HG03439 (cell line): ENCODE results near the gene METTL15.
"Not testable (repeated sequence)": the region's sequence is repeated elsewhere in the genome, so short reads cannot be mapped to it uniquely, and the experiment has no call there.

Experiments used
- ATAC-seq: cut with Tn5 transposase; IDR thresholded peaks from one replicate; pipeline ENCODE4 v1.9.1; 2021; ENCODE audit warnings: mild to moderate bottlenecking, moderate library complexity; ENCODE audit not compliant: unreplicated experiment

Gene METTL15, protein sequence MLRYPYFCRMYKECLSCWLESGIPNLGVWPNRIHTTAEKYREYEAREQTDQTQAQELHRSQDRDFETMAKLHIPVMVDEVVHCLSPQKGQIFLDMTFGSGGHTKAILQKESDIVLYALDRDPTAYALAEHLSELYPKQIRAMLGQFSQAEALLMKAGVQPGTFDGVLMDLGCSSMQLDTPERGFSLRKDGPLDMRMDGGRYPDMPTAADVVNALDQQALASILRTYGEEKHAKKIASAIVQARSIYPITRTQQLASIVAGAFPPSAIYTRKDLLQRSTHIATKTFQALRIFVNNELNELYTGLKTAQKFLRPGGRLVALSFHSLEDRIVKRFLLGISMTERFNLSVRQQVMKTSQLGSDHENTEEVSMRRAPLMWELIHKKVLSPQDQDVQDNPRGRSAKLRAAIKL

DNA sequence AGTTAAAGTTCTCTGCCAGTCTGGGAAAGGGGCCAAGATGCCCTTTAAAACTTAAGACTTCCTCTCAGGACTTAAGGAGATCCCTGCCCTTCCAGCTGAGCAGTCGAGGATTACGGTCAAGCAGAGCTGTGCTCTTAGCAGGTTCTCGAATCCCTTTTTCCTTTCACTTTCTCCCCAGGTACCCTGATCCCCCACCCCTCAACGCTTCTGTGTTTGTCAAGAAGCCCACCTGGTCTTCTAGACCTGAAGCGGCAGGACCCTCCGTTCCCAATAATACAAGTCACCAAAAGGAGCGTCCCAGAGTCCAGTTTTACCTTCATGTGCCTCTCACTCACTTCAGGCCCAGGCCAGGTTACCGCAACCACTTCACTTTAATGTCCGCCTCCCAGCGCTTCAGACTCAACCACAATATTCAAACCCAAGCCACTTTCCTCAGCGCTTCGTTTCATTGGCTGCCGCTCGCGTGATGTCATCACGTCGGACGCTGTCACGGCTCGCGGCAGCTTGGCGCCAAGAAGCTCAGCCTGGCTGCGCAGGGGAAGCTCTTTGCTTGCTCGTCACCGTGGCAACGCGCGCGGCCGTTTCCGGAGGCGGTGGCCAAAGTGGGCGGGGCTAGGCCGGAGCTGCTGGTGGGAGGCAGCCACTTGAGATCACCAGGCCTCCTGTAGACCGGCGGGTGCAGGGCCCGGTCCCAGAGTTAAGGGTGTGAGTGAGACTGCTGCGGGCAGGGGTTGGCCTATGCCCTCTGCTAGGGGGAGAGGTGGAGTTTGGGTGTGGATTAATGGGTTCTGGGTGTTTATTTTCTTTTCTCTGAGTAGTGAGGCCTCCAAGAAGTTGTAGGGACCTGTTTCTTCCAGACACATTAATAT lies at the start of gene METTL15, which contains the start of gene KIF18A:
Gene METTL15 (plus strand): TSS at position 639 of the 869 bp plus-strand sequence. CDS start 4,947 bp downstream, outside the sequence.
Gene KIF18A (minus strand): TSS at position 407 of the 869 bp plus-strand sequence. CDS start 10,209 bp downstream, outside the sequence.
- peak; percentile 97 for ATAC-seq

- ATAC-seq = no peak
Measured at GRCh38 chr11:28071305-28071704, 36.9 kb upstream of the METTL15 start.

DNA sequence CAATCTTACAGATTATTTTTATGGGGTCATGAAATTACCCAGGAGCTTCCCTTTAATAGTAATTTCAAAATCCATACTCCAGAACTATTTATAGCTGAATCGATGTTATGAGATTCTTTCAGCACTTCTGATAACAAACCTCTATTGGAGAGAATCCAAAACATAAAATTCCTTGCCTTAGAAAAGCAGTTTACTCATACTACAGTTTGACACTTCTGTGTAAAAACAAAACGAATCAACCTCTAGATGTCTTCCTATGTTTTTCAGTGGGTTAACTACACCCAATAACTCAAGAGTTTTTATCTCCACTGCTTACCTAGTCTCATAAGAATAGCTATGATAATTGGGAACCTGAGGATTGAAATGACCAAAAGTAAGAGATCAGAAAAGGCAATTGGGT lies 35.9 kb upstream of the METTL15 start:
- ATAC-seq = no peak

- no peak for ATAC-seq
Measured at GRCh38 chr11:28077521-28077920, 30.7 kb upstream of the METTL15 start.

- ATAC-seq = no peak
Measured at GRCh38 chr11:28083118-28083517, 25.1 kb upstream of the METTL15 start.

GRCh38 chr11:28086569-28086968 lies 21.6 kb upstream of the METTL15 start:
- no peak for ATAC-seq

GRCh38 chr11:28087192-28087591 lies 21.0 kb upstream of the METTL15 start:
- ATAC-seq = not testable (repeated sequence)

DNA sequence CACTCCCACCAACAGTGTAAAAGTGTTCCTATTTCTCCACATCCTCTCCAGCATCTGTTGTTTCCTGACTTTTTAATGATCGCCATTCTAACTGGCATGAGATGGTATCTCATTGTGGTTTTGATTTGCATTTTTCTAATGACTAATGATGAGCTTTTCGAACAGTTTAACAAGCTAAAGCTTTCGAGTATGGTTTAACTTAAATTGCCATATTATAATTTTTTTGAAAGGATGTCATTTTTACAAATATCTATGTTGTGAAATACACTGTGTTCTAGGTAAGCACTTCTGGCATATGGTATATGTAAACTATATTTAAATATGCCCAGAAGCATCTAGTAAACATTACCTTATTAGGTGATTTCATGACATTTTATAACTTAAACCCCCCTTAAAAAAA lies 20.5 kb upstream of the METTL15 start:
- ATAC-seq = not testable (repeated sequence)

DNA sequence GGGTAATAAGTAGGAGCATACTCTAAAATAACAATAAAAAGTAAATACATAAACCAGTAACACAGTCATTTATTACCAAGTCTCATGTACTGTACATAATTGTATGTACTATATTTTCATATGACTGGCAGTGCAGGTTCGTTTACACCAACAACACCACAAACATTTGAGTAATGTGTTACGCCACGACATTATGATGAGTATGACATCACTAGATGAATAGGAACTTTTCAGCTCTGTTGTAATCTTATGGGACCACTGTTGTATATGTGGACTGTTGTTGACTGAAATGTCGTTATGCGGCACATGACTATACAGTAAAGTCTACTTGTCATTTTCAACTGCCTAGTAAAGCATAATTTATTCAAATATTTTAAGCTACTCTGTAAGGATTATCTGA lies 18.8 kb upstream of the METTL15 start:
- ATAC-seq = no peak

DNA sequence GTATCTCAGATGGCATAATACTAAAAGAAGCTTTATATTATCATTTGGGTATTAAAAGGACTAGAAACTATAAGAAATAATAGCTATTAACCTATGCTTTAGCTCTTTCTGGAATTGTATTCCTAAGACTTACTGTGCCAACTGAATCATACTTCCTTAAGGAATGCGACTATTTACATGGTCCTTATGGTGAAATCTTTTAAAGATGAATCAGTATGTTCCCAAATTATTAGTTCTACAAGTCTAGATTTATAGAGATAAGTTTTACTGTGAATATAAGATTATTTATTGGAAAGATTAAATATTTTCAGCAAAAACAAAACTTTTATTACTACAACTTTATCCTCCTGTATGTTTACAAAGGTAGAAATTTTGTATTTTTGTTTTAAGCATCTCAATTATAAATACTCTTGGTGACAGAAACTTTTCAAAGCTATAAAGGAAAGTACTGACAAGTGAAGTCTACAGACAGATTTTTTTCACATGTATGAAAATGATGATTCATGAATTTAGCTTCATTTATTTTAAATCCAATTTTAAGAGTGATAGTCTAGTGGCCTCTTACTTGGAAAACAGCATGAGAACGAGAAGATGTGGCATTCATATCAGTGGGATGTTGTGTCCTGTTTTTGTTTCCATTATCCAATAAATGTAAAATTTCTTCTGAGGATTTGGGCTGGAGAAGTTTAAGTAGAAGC lies 18.0 kb upstream of the METTL15 start:
- no peak for ATAC-seq

DNA sequence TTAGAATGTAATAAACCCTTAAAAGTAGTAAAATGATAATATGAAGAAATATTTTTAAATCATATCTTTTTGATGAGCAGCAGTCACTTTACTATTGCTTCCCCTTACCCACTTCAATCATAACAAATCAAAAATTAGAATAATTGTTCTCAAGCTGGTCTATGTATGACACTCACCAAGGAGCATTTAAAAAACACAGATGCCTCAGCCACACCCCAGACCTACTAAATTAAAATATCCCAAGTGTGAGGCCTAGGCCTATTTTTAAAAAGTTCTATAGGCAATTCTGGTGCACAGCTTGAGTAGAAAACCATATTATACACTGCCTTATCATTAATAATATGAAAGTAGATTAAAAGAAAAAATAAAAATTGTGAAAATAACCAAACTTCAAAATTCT lies 15.4 kb upstream of the METTL15 start:
- ATAC-seq = no peak

- ATAC-seq = no peak
Measured at GRCh38 chr11:28098257-28098656, 9.9 kb upstream of the METTL15 start.

- ATAC-seq = no peak
Measured at GRCh38 chr11:28099715-28100114, 8.5 kb upstream of the METTL15 start.

- no peak for ATAC-seq
Measured at GRCh38 chr11:28100665-28101064, 7.5 kb upstream of the METTL15 start.

- not testable (repeated sequence) for ATAC-seq
Measured at GRCh38 chr11:28102300-28102699, 5.9 kb upstream of the METTL15 start.

DNA sequence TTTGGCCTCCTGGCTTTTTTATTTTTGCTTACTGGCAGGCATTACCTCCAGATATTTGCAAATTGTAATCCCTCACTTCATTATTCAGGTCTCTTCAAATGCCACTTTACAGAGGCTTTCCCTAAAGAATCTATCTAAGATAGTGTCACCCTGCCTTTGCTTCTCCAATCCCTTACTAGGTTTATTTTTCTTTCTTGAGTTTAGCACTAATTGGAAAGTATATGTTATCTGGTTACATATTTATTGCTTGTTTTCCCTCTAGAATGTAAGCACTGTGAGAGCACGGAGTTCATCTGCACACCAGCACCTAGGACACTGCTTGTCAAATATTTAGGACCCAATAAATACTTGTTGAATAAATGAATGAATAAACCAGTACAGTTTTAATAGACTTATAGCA lies 3.8 kb upstream of the METTL15 start:
- no peak for ATAC-seq

GRCh38 chr11:28104984-28105383 lies 3.2 kb upstream of the METTL15 start:
- no peak for ATAC-seq

DNA sequence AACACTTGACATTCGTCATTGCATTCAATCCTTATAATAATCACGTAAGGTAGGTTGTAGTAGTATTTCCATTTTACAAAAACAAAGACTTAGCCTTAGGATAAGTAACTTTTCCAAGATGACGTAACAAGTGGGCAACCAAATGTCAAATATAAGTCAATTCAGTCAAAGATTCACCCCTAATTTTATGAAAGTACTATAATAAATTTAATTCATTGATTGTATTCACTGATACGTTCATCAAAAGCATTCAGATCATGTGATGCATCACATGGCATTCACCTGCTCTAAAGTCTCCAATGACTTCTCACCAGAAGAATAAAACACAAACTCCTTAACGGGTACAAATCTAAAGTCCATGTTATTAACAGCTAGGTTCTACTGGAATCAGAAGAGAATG lies 2.3 kb upstream of the METTL15 start:
- ATAC-seq = no peak

- no peak for ATAC-seq
Measured at GRCh38 chr11:28106353-28107043, 1.7 kb upstream of the METTL15 start.

GRCh38 chr11:28107191-28107749 lies 918 bp upstream of the METTL15 start:
- peak; percentile 2 for ATAC-seq
